ENCODE data around the gene SLC17A8.
"Not testable (repeated sequence)": the region's sequence is repeated elsewhere in the genome, so short reads cannot be mapped to it uniquely, and the experiment has no call there.

SLC17A8 gene

GRCh38 chr12:100422646-100423045 is 65.8 kb downstream of the SLC17A8 start:
- in situ Hi-C loops (cut with MboI; ENCODE audit: low sequenced_read_pairs), result no loop called here

- in situ Hi-C loops (cut with MboI; ENCODE audit: low sequenced_read_pairs), result no loop called here
These were observed 69.3 kb downstream of the SLC17A8 start for GRCh38 chr12:100426145-100426544.

- in situ Hi-C loops (cut with MboI; ENCODE audit: low sequenced_read_pairs), result no loop called here
These were observed 70.2 kb downstream of the SLC17A8 start for GRCh38 chr12:100427078-100427477.

GRCh38 chr12:100430251-100430650 is 73.4 kb downstream of the SLC17A8 start:
- in situ Hi-C loops (cut with MboI; ENCODE audit: low sequenced_read_pairs), result not testable (repeated sequence)

GRCh38 chr12:100433701-100434100 is 76.8 kb downstream of the SLC17A8 start:
- in situ Hi-C loops (cut with MboI; ENCODE audit: low sequenced_read_pairs), result no loop called here

GRCh38 chr12:100434177-100434576 is 77.3 kb downstream of the SLC17A8 start:
- in situ Hi-C loops (cut with MboI; ENCODE audit: low sequenced_read_pairs), result no loop called here

GRCh38 chr12:100435957-100436356 is 79.1 kb downstream of the SLC17A8 start:
- in situ Hi-C loops (cut with MboI; ENCODE audit: low sequenced_read_pairs), result no loop called here

GRCh38 chr12:100437038-100437841 is 80.4 kb downstream of the SLC17A8 start:
- in situ Hi-C loops (cut with MboI; ENCODE audit: low sequenced_read_pairs), result no loop called here

- in situ Hi-C loops (cut with MboI; ENCODE audit: low sequenced_read_pairs), result no loop called here
These were observed 82.9 kb downstream of the SLC17A8 start for GRCh38 chr12:100439797-100440196.

GRCh38 chr12:100442403-100442802 is 85.5 kb downstream of the SLC17A8 start:
- in situ Hi-C loops (cut with MboI; ENCODE audit: low sequenced_read_pairs), result no loop called here

GRCh38 chr12:100443434-100443833 is 86.6 kb downstream of the SLC17A8 start:
- in situ Hi-C loops (cut with MboI; ENCODE audit: low sequenced_read_pairs), result no loop called here

GRCh38 chr12:100445081-100445481 is 88.2 kb downstream of the SLC17A8 start:
- in situ Hi-C loops (cut with MboI; ENCODE audit: low sequenced_read_pairs), result no loop called here

- in situ Hi-C loops (cut with MboI; ENCODE audit: low sequenced_read_pairs), result no loop called here
These were observed 90.5 kb downstream of the SLC17A8 start for GRCh38 chr12:100447381-100447780.

- in situ Hi-C loops (cut with MboI; ENCODE audit: low sequenced_read_pairs), result no loop called here
These were observed 91.8 kb downstream of the SLC17A8 start for GRCh38 chr12:100448656-100449055.

- in situ Hi-C loops (cut with MboI; ENCODE audit: low sequenced_read_pairs), result no loop called here
These were observed 93.9 kb downstream of the SLC17A8 start for GRCh38 chr12:100450735-100451134.

- in situ Hi-C loops (cut with MboI; ENCODE audit: low sequenced_read_pairs), result no loop called here
These were observed 97.1 kb downstream of the SLC17A8 start for GRCh38 chr12:100453951-100454350.

- in situ Hi-C loops (cut with MboI; ENCODE audit: low sequenced_read_pairs), result no loop called here
These were observed 99.0 kb downstream of the SLC17A8 start for GRCh38 chr12:100455896-100456295.

GRCh38 chr12:100458191-100458590 is 101.3 kb downstream of the SLC17A8 start:
- in situ Hi-C loops (cut with MboI; ENCODE audit: low sequenced_read_pairs), result no loop called here

- in situ Hi-C loops (cut with MboI; ENCODE audit: low sequenced_read_pairs), result no loop called here
These were observed 103.8 kb downstream of the SLC17A8 start for GRCh38 chr12:100460702-100461101.

- in situ Hi-C loops (cut with MboI; ENCODE audit: low sequenced_read_pairs), result no loop called here
These were observed 104.6 kb downstream of the SLC17A8 start for GRCh38 chr12:100461330-100461973.

GRCh38 chr12:100463661-100464060 is 106.8 kb downstream of the SLC17A8 start:
- in situ Hi-C loops (cut with MboI; ENCODE audit: low sequenced_read_pairs), result no loop called here

GRCh38 chr12:100464529-100464928 is 107.7 kb downstream of the SLC17A8 start:
- in situ Hi-C loops (cut with MboI; ENCODE audit: low sequenced_read_pairs), result no loop called here

Data from HL-60/S4 treated with phorbol 12-myristate 13-acetate at 8.2 ng/mL for 4 days and 3 days (cell line).